HepG2 (cell line): ENCODE results near the gene NUBP2. TPM values are rescaled to one million over a fixed set of nuclear protein-coding genes. Genes with fewer than 3 reads are reported as not detected.

Source experiments
- ATM ChIP-seq: fragments of 450-650 bp; IDR thresholded peaks from 2 replicates; pipeline ENCODE4 v1.7.1; 2017; ENCODE audit warnings: mild to moderate bottlenecking, borderline replicate concordance
- EEA1 ChIP-seq: sonication (generic); formaldehyde crosslinking; IDR thresholded peaks from 2 replicates; pipeline ENCODE4 v1.5.1; 2020; ENCODE audit warnings: mild to moderate bottlenecking, missing genetic modification reagents, borderline replicate concordance
- IKZF5 ChIP-seq: IDR thresholded peaks from 2 replicates; pipeline ENCODE4 v1.6.1; 2018; ENCODE audit warnings: missing genetic modification reagents, mild to moderate bottlenecking, missing compliant biosample characterization
- MAZ ChIP-seq, 2 experiments: sonication (generic) in 1 of 2; formaldehyde crosslinking in 1 of 2; IDR thresholded peaks; 2 replicates each; pipeline versions ENCODE4 v1.5.0 to v1.6.1; 2012 to 2020; ENCODE audit warnings: low read depth in 2 of 2, mild to moderate bottlenecking in 2 of 2, borderline replicate concordance in 1 of 2, improper control_type of control experiment in 1 of 2, low read length in 1 of 2, missing genetic modification reagents in 1 of 2, moderate library complexity in 1 of 2
- PITX1 ChIP-seq: sonication (generic); formaldehyde crosslinking; IDR thresholded peaks from 2 replicates; pipeline ENCODE4 v1.5.1; 2020; ENCODE audit warnings: mild to moderate bottlenecking, missing genetic modification reagents
- RARA ChIP-seq: IDR thresholded peaks from 2 replicates; pipeline ENCODE4 v1.6.1; 2016; ENCODE audit warnings: missing genetic modification reagents, missing compliant biosample characterization
- SAP130 ChIP-seq: IDR thresholded peaks from 2 replicates; pipeline ENCODE4 v1.6.1; 2016; ENCODE audit warnings: low read depth
- TARDBP ChIP-seq: sonication (generic); formaldehyde crosslinking; IDR thresholded peaks from 2 replicates; pipeline ENCODE4 v1.8.0; 2022; ENCODE audit warnings: mild to moderate bottlenecking, missing genetic modification reagents
- ZNF207 ChIP-seq: fragments of 450-650 bp; IDR thresholded peaks from 2 replicates; pipeline ENCODE4 v1.6.1; 2016; ENCODE audit warnings: antibody characterized with exemption, borderline replicate concordance
- ZNF354B ChIP-seq: sonication (generic); formaldehyde crosslinking; IDR thresholded peaks from 2 replicates; pipeline ENCODE4 v1.8.0; 2022; ENCODE audit warnings: mild to moderate bottlenecking, missing genetic modification reagents
- ZNF407 ChIP-seq: sonication (generic); formaldehyde crosslinking; IDR thresholded peaks from one replicate; pipeline ENCODE4 v1.5.1; 2020; ENCODE audit warnings: mild to moderate bottlenecking, missing genetic modification reagents; ENCODE audit errors: not compliant biosample characterization
- ZNF552 ChIP-seq: sonication (generic); formaldehyde crosslinking; IDR thresholded peaks from 2 replicates; pipeline ENCODE4 v1.9.0; 2022; ENCODE audit warnings: missing genetic modification reagents, mild to moderate bottlenecking, borderline replicate concordance
- ZNF619 ChIP-seq: sonication (generic); formaldehyde crosslinking; IDR thresholded peaks from 2 replicates; pipeline ENCODE4 v1.4.0; 2020; ENCODE audit warnings: mild to moderate bottlenecking, missing genetic modification reagents
- ZNF703 ChIP-seq: sonication (generic); formaldehyde crosslinking; IDR thresholded peaks from 2 replicates; pipeline ENCODE4 v1.5.1; 2020; ENCODE audit warnings: missing genetic modification reagents, mild to moderate bottlenecking, moderate library complexity, borderline replicate concordance
- polyA plus RNA-seq, 8 experiments: library from polyadenylated mRNA; depleted of rRNA in 3 of 8; stranded (reverse) in 7 of 8; unstranded in 1 of 8; fragments of >200 nt; fragmentation: Illumina TruSeq in 4 of 8; extraction: Trizol in 4 of 8; gene quantifications; 2 replicates each; pipeline versions ENCODE4 v1.2.1 to v1.2.3, GENCODE V29; 2011 to 2016; ENCODE audit warnings: low read depth in 4 of 8, missing spikeins in 1 of 8, mixed read lengths in 1 of 8; ENCODE audit not compliant: insufficient read depth in 1 of 8
- total RNA-seq, 5 experiments: library from RNA; depleted of rRNA; stranded (reverse); fragments of >200 nt; fragmentation: Illumina TruSeq; extraction: Trizol; gene quantifications; 2 replicates each; pipeline ENCODE4 v1.2.3, GENCODE V29; 2016; ENCODE audit warnings: low read depth in 1 of 5
- TF ChIP-seq, protein P1 (sequence below): sonication (generic); formaldehyde crosslinking; IDR thresholded peaks from 2 replicates; pipeline ENCODE4 v1.4.0; 2020; ENCODE audit warnings: missing genetic modification reagents
- TF ChIP-seq, protein P2 (sequence below): IDR thresholded peaks from 2 replicates; pipeline ENCODE4 v1.6.1; 2016; ENCODE audit warnings: missing compliant biosample characterization, missing genetic modification reagents, borderline replicate concordance

NUBP2 gene
- total and polyA plus RNA-seq, 2 of the 13 experiments (the other 11 are each of a cell fraction or from before 2014, with no cell fraction given): 25.7 to 61.5 TPM

DNA sequence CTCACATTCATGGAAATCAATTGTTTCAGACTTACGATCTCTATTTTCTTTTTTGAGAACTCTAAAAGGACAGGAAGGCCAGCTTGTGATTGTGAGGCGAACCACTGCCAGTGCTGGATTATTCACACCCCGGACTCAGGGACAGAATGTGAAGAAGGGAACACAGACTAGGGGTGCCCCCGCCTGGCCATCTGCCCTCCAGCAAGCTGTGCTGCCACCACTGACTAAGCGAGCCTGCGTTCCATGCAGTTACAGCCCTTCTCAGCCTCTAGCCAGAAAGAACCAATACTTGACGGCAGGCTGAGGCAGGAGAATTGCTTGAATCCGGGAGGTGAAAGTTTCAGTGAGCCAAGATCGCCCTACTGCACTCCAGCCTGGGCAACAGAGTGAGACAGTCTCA lies 41.1 kb downstream of the NUBP2 start (continued):
- no peak for TF ChIP-seq ZNF407
- no peak for TF ChIP-seq ZNF207
- TF ChIP-seq, protein P1, sequence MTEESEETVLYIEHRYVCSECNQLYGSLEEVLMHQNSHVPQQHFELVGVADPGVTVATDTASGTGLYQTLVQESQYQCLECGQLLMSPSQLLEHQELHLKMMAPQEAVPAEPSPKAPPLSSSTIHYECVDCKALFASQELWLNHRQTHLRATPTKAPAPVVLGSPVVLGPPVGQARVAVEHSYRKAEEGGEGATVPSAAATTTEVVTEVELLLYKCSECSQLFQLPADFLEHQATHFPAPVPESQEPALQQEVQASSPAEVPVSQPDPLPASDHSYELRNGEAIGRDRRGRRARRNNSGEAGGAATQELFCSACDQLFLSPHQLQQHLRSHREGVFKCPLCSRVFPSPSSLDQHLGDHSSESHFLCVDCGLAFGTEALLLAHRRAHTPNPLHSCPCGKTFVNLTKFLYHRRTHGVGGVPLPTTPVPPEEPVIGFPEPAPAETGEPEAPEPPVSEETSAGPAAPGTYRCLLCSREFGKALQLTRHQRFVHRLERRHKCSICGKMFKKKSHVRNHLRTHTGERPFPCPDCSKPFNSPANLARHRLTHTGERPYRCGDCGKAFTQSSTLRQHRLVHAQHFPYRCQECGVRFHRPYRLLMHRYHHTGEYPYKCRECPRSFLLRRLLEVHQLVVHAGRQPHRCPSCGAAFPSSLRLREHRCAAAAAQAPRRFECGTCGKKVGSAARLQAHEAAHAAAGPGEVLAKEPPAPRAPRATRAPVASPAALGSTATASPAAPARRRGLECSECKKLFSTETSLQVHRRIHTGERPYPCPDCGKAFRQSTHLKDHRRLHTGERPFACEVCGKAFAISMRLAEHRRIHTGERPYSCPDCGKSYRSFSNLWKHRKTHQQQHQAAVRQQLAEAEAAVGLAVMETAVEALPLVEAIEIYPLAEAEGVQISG: 0 out of 2 replicates have a peak, but pooled peaks have one; percentile 19
- no peak for TF ChIP-seq RARA
- TF ChIP-seq IKZF5 (CRISPR knock-in tag): no peak
- TF ChIP-seq ZNF619 (CRISPR knock-in tag): no peak
- no peak for TF ChIP-seq ZNF552 (CRISPR knock-in tag)
- 0 out of 2 replicates have a peak, but pooled peaks have one; percentile 21 for TF ChIP-seq TARDBP
- TF ChIP-seq, protein P2, sequence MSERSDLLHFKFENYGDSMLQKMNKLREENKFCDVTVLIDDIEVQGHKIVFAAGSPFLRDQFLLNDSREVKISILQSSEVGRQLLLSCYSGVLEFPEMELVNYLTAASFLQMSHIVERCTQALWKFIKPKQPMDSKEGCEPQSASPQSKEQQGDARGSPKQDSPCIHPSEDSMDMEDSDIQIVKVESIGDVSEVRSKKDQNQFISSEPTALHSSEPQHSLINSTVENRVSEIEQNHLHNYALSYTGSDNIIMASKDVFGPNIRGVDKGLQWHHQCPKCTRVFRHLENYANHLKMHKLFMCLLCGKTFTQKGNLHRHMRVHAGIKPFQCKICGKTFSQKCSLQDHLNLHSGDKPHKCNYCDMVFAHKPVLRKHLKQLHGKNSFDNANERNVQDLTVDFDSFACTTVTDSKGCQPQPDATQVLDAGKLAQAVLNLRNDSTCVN (CRISPR knock-in tag): no peak
- TF ChIP-seq MAZ (IDR thresholded peaks at IDR 0.05; ENCODE audit: borderline replicate concordance, low read depth, low read length): no peak
- TF ChIP-seq MAZ (CRISPR knock-in tag; IDR thresholded peaks at IDR 0.05; ENCODE audit: low read depth): 0 out of 2 replicates have a peak, but pooled peaks have one; percentile 38
- TF ChIP-seq SAP130 (CRISPR knock-in tag): peak; percentile 80
- no peak for TF ChIP-seq ATM
- no peak for TF ChIP-seq ZNF354B
- TF ChIP-seq ZNF703 (CRISPR knock-in tag): no peak
- TF ChIP-seq EEA1 (CRISPR knock-in tag): no peak
- TF ChIP-seq PITX1 (CRISPR knock-in tag): 0 out of 2 replicates have a peak, but pooled peaks have one; percentile 34
